PC-9 (cell line): ENCODE data around the gene ZMIZ1. TPM values are rescaled to one million over a fixed set of nuclear protein-coding genes. Genes with fewer than 3 reads are reported as not detected.

Source experiments
- BruUV-seq: library from RNA; stranded (reverse); fragments of 400-500 nt; replicated peaks from 2 replicates; lab custom pipeline; 2021; lab: Mats Ljungman, UMichigan
- CTCF ChIA-PET: fragments of 300-600 bp; sonication (Branson Sonifier 250); formaldehyde crosslinking; loops from one replicate; lab custom pipeline; 2022; ENCODE audit warnings: antibody characterized with exemption; lab: Charles Lee
- POLR2A ChIA-PET: fragments of 300-600 bp; sonication (Branson Sonifier 250); formaldehyde crosslinking; loops from one replicate; lab custom pipeline; 2022; ENCODE audit warnings: antibody characterized with exemption; ENCODE audit not compliant: unreplicated experiment; lab: Charles Lee
- DNase-seq, 2 experiments: peaks; one replicate each; pipeline versions ENCODE4 v3.0.0 to v3.0.0-alpha.2; 2015 to 2022; ENCODE audit warnings: mixed read lengths in 1 of 2
- H2AFZ ChIP-seq: fragments of 200-600 bp; sonication (generic); 2 replicates; pipeline ENCODE4 v1.8.1; 2017; ENCODE audit warnings: antibody characterized with exemption
- H3F3A ChIP-seq: fragments of 200-600 bp; sonication (generic); 2 replicates; pipeline ENCODE4 v1.8.1; 2017; ENCODE audit warnings: antibody characterized with exemption, mild to moderate bottlenecking, low read depth; ENCODE audit not compliant: insufficient read depth
- H3K27ac ChIP-seq: fragments of 200-600 bp; sonication (generic); 2 replicates; pipeline ENCODE4 v1.6.1; 2016; ENCODE audit warnings: mixed run types
- H3K27me3 ChIP-seq: fragments of 200-600 bp; sonication (generic); 2 replicates; pipeline ENCODE4 v1.6.1; 2016; ENCODE audit warnings: low read depth, mixed run types; ENCODE audit not compliant: insufficient read depth
- H3K36me3 ChIP-seq: fragments of 200-600 bp; sonication (generic); 2 replicates; pipeline ENCODE4 v1.6.1; 2016; ENCODE audit warnings: low read depth, mixed run types
- H3K4me1 ChIP-seq: fragments of 200-600 bp; sonication (generic); replicated peaks from 2 replicates; pipeline ENCODE4 v1.6.1; 2016; ENCODE audit warnings: mixed run types; ENCODE audit not compliant: insufficient read depth
- H3K4me2 ChIP-seq: fragments of 200-600 bp; sonication (generic); 2 replicates; pipeline ENCODE4 v1.6.1; 2017; ENCODE audit warnings: mixed run types
- H3K4me3 ChIP-seq: fragments of 200-600 bp; sonication (generic); 2 replicates; pipeline ENCODE4 v1.6.1; 2016; ENCODE audit warnings: mixed run types
- H3K79me2 ChIP-seq: fragments of 200-600 bp; sonication (generic); 2 replicates; pipeline ENCODE4 v1.6.1; 2017; ENCODE audit warnings: low read depth, mixed run types
- H3K9me2 ChIP-seq: fragments of 200-600 bp; sonication (generic); 2 replicates; pipeline ENCODE4 v1.8.1; 2017; ENCODE audit warnings: mild to moderate bottlenecking; ENCODE audit not compliant: insufficient read depth
- H3K9me3 ChIP-seq: fragments of 200-600 bp; sonication (generic); 2 replicates; pipeline ENCODE4 v1.8.1; 2016; ENCODE audit warnings: low read depth; ENCODE audit not compliant: insufficient read depth
- H4K20me1 ChIP-seq: fragments of 200-600 bp; sonication (generic); 2 replicates; pipeline ENCODE4 v1.8.1; 2017; ENCODE audit not compliant: insufficient read depth
- EZH2 ChIP-seq: fragments of 200-600 bp; sonication (generic); IDR thresholded peaks from 2 replicates; pipeline ENCODE4 v1.8.0; 2017; ENCODE audit warnings: antibody characterized with exemption, low read depth
- intact Hi-C: fragments of 100-400 bp; cut with micrococcal nuclease; formaldehyde crosslinking; loops from one replicate; pipeline ENCODE4 v1.10.0; 2022; ENCODE audit not compliant: unreplicated experiment
- total RNA-seq: library from RNA; stranded (reverse); gene quantifications from 2 replicates; pipeline ENCODE4 v1.2.3, GENCODE V29; 2021
- TF ChIP-seq, protein P1 (sequence below): fragments of 200-600 bp; sonication (generic); conservative IDR thresholded peaks from 2 replicates; pipeline ENCODE4 v1.6.1; 2017; ENCODE audit warnings: mixed run types, antibody characterized with exemption, mild to moderate bottlenecking, moderate library complexity

The ZMIZ1 gene
- total RNA-seq, 1 experiment from 2014 or later, result 47.6 TPM

DNA sequence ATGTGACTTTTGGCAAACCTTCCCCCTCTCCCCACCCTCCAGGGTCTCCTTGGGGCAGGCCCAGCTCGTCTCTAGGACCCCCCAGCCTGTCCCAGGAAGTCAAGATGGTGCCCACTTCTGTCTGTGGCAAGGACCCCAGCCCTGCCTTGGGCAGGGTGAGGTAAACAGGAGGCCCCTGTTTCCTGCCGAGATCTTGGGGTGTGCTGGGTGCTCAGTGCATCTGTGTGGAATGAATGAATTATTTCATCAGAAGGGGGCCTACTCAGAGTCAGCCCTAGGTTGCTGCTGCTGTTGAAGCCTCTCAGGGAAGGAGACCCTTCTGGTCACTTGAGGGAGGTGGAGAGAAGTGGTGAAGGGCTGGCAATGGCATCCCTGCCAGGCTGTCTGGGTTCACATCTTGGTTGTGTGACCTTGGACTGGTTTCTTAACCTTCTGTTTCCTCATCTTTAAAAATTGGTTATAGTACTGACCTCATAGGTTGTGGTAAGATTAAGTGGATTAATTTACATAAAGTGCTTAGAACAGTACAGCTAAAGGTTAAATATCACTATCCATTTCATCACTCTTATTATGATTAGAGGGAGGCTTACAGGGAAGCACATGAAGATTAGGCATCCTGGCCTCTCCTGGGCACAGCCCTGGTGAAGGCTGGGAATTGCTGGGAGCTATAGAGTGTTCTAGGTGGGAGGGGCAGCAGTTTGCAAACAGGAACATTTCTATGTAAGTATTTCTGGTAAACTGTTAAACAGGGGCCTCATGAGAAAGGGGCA, 67.7 kb downstream of the ZMIZ1 start:
- no peaks in the 10 kb centered on the region for H3K9me2 ChIP-seq
- H3K27ac ChIP-seq, result no peak overlapping the region
- H3K4me3 ChIP-seq, result no peak overlapping the region
- no peaks in the 10 kb centered on the region; the same call in 1 of the 2 replicates for H3K36me3 ChIP-seq
- no peaks in the 10 kb centered on the region for H3K4me1 ChIP-seq
- H4K20me1 ChIP-seq, result peaks cover 5% of the 10 kb centered on the region; the same call in 1 of the 2 replicates
- no peaks in the 10 kb centered on the region for H3K27me3 ChIP-seq
- H3F3A ChIP-seq, result no peaks in the 10 kb centered on the region; the same call in 1 of the 2 replicates
- H3K79me2 ChIP-seq, result peaks cover 11% of the 10 kb centered on the region; the same call in 1 of the 2 replicates
- BruUV-seq, result no TSS peak
- DNase-seq, result no peak
- no peak overlapping the region for H3K4me2 ChIP-seq
- POLR2A ChIA-PET, result no interaction called here
- no peaks in the 10 kb centered on the region for H3K9me3 ChIP-seq
- intact Hi-C loops, result no loop called here
- no peak overlapping the region for H2AFZ ChIP-seq
- CTCF ChIA-PET, result no interaction called here
- TF ChIP-seq, protein P1, sequence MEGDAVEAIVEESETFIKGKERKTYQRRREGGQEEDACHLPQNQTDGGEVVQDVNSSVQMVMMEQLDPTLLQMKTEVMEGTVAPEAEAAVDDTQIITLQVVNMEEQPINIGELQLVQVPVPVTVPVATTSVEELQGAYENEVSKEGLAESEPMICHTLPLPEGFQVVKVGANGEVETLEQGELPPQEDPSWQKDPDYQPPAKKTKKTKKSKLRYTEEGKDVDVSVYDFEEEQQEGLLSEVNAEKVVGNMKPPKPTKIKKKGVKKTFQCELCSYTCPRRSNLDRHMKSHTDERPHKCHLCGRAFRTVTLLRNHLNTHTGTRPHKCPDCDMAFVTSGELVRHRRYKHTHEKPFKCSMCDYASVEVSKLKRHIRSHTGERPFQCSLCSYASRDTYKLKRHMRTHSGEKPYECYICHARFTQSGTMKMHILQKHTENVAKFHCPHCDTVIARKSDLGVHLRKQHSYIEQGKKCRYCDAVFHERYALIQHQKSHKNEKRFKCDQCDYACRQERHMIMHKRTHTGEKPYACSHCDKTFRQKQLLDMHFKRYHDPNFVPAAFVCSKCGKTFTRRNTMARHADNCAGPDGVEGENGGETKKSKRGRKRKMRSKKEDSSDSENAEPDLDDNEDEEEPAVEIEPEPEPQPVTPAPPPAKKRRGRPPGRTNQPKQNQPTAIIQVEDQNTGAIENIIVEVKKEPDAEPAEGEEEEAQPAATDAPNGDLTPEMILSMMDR, result no peak
- no peak for TF ChIP-seq EZH2

GRCh38 chr10:79137300-79137756, 68.6 kb downstream of the ZMIZ1 start:
- H3K27ac ChIP-seq, result no peak overlapping the region
- H3K4me1 ChIP-seq, result no peaks in the 10 kb centered on the region
- H3K27me3 ChIP-seq, result no peaks in the 10 kb centered on the region
- no peaks in the 10 kb centered on the region; the same call in 1 of the 2 replicates for H3F3A ChIP-seq
- no peaks in the 10 kb centered on the region; the same call in 1 of the 2 replicates for H3K36me3 ChIP-seq
- POLR2A ChIA-PET, result no interaction called here
- CTCF ChIA-PET, result no interaction called here
- H3K4me2 ChIP-seq, result no peak overlapping the region
- DNase-seq, result no peak
- no peaks in the 10 kb centered on the region for H3K9me2 ChIP-seq
- intact Hi-C loops, result no loop called here
- TF ChIP-seq, protein P1, result no peak
- TF ChIP-seq EZH2, result no peak
- H2AFZ ChIP-seq, result no peak overlapping the region
- H4K20me1 ChIP-seq, result peaks cover 5% of the 10 kb centered on the region; the same call in 1 of the 2 replicates
- no peaks in the 10 kb centered on the region for H3K9me3 ChIP-seq
- H3K79me2 ChIP-seq, result peaks cover 11% of the 10 kb centered on the region; the same call in 1 of the 2 replicates
- H3K4me3 ChIP-seq, result no peak overlapping the region
- BruUV-seq, result no TSS peak

GRCh38 chr10:79137826-79138225, 69.1 kb downstream of the ZMIZ1 start:
- H2AFZ ChIP-seq, result no peak overlapping the region

More at GRCh38 chr10:79137826-79138225, 69.1 kb downstream of the ZMIZ1 start:
- Histone ChIP-seq H3K4me2 (no peak overlapping the region), H4K20me1 (peaks cover 5% of the 10 kb centered on the region; the same call in 1 of the 2 replicates), H3K4me3 (no peak overlapping the region), H3K9me2 (no peaks in the 10 kb centered on the region), H3K27ac (no peak overlapping the region), H3K4me1 (no peaks in the 10 kb centered on the region), H3F3A (no peaks in the 10 kb centered on the region; the same call in 1 of the 2 replicates), H3K27me3 (no peaks in the 10 kb centered on the region), H3K79me2 (peaks cover 11% of the 10 kb centered on the region; the same call in 1 of the 2 replicates), H3K36me3 (no peaks in the 10 kb centered on the region; the same call in 1 of the 2 replicates), H3K9me3 (no peaks in the 10 kb centered on the region)
- CTCF ChIA-PET, result no interaction called here
- no peak for DNase-seq
- no TSS peak for BruUV-seq
- POLR2A ChIA-PET, result no interaction called here
- no peak for TF ChIP-seq EZH2
- TF ChIP-seq, protein P1, result no peak
- intact Hi-C loops, result no loop called here
